H1 (cell line): ENCODE data around the gene MMP24. TPM values are rescaled to one million over a fixed set of nuclear protein-coding genes. Genes with fewer than 3 reads are reported as not detected.
"Not testable (repeated sequence)": the region's sequence is repeated elsewhere in the genome, so short reads cannot be mapped to it uniquely, and the experiment has no call there.

Source experiments
- CTCF ChIA-PET: fragments of 300-600 bp; sonication (Branson Sonifier 250); formaldehyde crosslinking; loops from one replicate; lab custom pipeline; 2021; ENCODE audit not compliant: partially characterized antibody; lab: Charles Lee
- POLR2A ChIA-PET: fragments of 300-600 bp; sonication (Branson Sonifier 250); formaldehyde crosslinking; loops from one replicate; lab custom pipeline; 2021; ENCODE audit warnings: inconsistent platforms; ENCODE audit not compliant: partially characterized antibody; lab: Charles Lee
- DNase-seq, 2 experiments: peaks; one replicate each; pipeline versions ENCODE4 v3.0.0 to v3.0.0-alpha.2; 2010 to 2022; ENCODE audit warnings: low spot score in 2 of 2, low read depth in 1 of 2, mixed read lengths in 1 of 2
- FAIRE-seq: peaks from 2 replicates; lab custom pipeline; 2011; peaks lifted over from hg19 to GRCh38; lab: Jason Lieb, UNC
- H2AFZ ChIP-seq: 2 replicates; pipeline ENCODE4 v1.8.1; 2012; ENCODE audit warnings: low read length, inconsistent platforms
- H2AK5ac ChIP-seq: 2 replicates; pipeline ENCODE4 v1.6.1; 2013; ENCODE audit warnings: low read depth, low read length
- H2BK120ac ChIP-seq: replicated peaks from 2 replicates; pipeline ENCODE3; 2013; ENCODE audit warnings: low read depth, low read length, inconsistent platforms
- H2BK12ac ChIP-seq: 2 replicates; pipeline ENCODE4 v1.6.1; 2013; ENCODE audit warnings: low read depth, low read length
- H2BK15ac ChIP-seq: 2 replicates; pipeline ENCODE4 v1.6.1; 2013; ENCODE audit warnings: low read length
- H2BK20ac ChIP-seq: 2 replicates; pipeline ENCODE4 v1.6.1; 2013; ENCODE audit warnings: low read length
- H2BK5ac ChIP-seq: 2 replicates; pipeline ENCODE4 v1.6.1; 2013; ENCODE audit warnings: low read depth, low read length
- H3K14ac ChIP-seq: 2 replicates; pipeline ENCODE4 v1.6.1; 2013; ENCODE audit warnings: inconsistent platforms; ENCODE audit not compliant: insufficient read length
- H3K18ac ChIP-seq: 2 replicates; pipeline ENCODE4 v1.6.1; 2013; ENCODE audit warnings: low read length; ENCODE audit errors: extremely low read depth
- H3K23ac ChIP-seq: 2 replicates; pipeline ENCODE4 v1.6.1; 2013; ENCODE audit warnings: inconsistent platforms; ENCODE audit not compliant: insufficient read length
- H3K23me2 ChIP-seq: 2 replicates; pipeline ENCODE4 v1.6.1; 2013; ENCODE audit warnings: low read depth, low read length
- H3K27ac ChIP-seq: 2 replicates; pipeline ENCODE4 v1.6.1; 2011; ENCODE audit warnings: low read depth, low read length, inconsistent platforms
- H3K27me3 ChIP-seq, 4 experiments: replicated peaks in 1 of 4; 1 replicate in 1 of 4; 2 replicates in 3 of 4; pipeline versions ENCODE4 v1.6.1 to v1.8.1; 2011 to 2013; ENCODE audit warnings: low read length in 3 of 4, mild to moderate bottlenecking in 3 of 4, inconsistent platforms in 2 of 4, mixed read lengths in 2 of 4, moderate library complexity in 1 of 4; ENCODE audit not compliant: control insufficient read depth in 3 of 4, insufficient read depth in 3 of 4; ENCODE audit errors: extremely low read depth in 1 of 4
- H3K36me3 ChIP-seq, 4 experiments: 2 replicates each; pipeline versions ENCODE4 v1.6.1 to v1.8.1; 2011 to 2013; ENCODE audit warnings: mild to moderate bottlenecking in 4 of 4, low read length in 3 of 4, moderate library complexity in 2 of 4, control low read depth in 1 of 4, inconsistent platforms in 1 of 4; ENCODE audit not compliant: insufficient read depth in 4 of 4, control insufficient read depth in 2 of 4
- H3K4ac ChIP-seq: replicated peaks from 2 replicates; pipeline ENCODE3; 2013; ENCODE audit warnings: low read length, low read depth, mixed read lengths, inconsistent platforms; ENCODE audit not compliant: insufficient read length
- H3K4me1 ChIP-seq, 4 experiments: replicated peaks in 1 of 4; 1 replicate in 1 of 4; 2 replicates in 3 of 4; pipeline versions ENCODE4 v1.6.1 to v1.8.1; 2011 to 2013; ENCODE audit warnings: low read length in 3 of 4, inconsistent platforms in 2 of 4, mixed read lengths in 1 of 4; ENCODE audit not compliant: insufficient read depth in 4 of 4, control insufficient read depth in 3 of 4
- H3K4me2 ChIP-seq, 2 experiments: 2 replicates each; pipeline versions ENCODE4 v1.6.1 to v1.8.1; 2011 to 2013; ENCODE audit warnings: low read depth in 2 of 2, low read length in 2 of 2, control low read depth in 1 of 2, inconsistent platforms in 1 of 2, mild to moderate bottlenecking in 1 of 2; ENCODE audit not compliant: insufficient read depth in 1 of 2
- H3K4me3 ChIP-seq, 4 experiments: fragments of 200-600, 300-600 bp in 1 of 4; sonication (generic), shearing (Covaris generic), sonication (Bioruptor Twin) in 1 of 4; 2 replicates each; pipeline versions ENCODE4 v1.5.1 to v1.8.1; 2011 to 2016; ENCODE audit warnings: low read length in 4 of 4, low read depth in 3 of 4, control low read depth in 2 of 4, inconsistent platforms in 2 of 4, mild to moderate bottlenecking in 2 of 4, mixed read lengths in 1 of 4, moderate library complexity in 1 of 4; ENCODE audit not compliant: insufficient read depth in 2 of 4; ENCODE audit errors: extremely low read depth in 1 of 4
- H3K56ac ChIP-seq: replicated peaks from 2 replicates; pipeline ENCODE3; 2013; ENCODE audit warnings: low read depth, mild to moderate bottlenecking, mixed read lengths, low read length, inconsistent platforms; ENCODE audit not compliant: insufficient read length
- H3K79me1 ChIP-seq: 2 replicates; pipeline ENCODE4 v1.6.1; 2013; ENCODE audit warnings: low read depth, low read length, control low read depth
- H3K79me2 ChIP-seq, 2 experiments: 2 replicates each; pipeline versions ENCODE4 v1.6.1 to v1.8.1; 2012 to 2013; ENCODE audit warnings: low read length in 2 of 2, mild to moderate bottlenecking in 2 of 2, inconsistent platforms in 1 of 2; ENCODE audit not compliant: insufficient read depth in 2 of 2, control insufficient read depth in 1 of 2
- H3K9ac ChIP-seq, 4 experiments: replicated peaks in 1 of 4; 1 replicate in 1 of 4; 2 replicates in 3 of 4; pipeline versions ENCODE4 v1.6.1 to v1.8.1; 2011 to 2013; ENCODE audit warnings: low read depth in 3 of 4, low read length in 3 of 4, control low read depth in 2 of 4, mild to moderate bottlenecking in 2 of 4, moderate library complexity in 2 of 4, inconsistent platforms in 1 of 4; ENCODE audit errors: extremely low read depth in 1 of 4
- H3K9me3 ChIP-seq, 2 experiments: 2 replicates each; pipeline versions ENCODE4 v1.6.1 to v1.8.1; 2012 to 2013; ENCODE audit warnings: mild to moderate bottlenecking in 2 of 2, moderate library complexity in 2 of 2, control low read depth in 1 of 2, inconsistent platforms in 1 of 2, low read depth in 1 of 2, low read length in 1 of 2, mixed read lengths in 1 of 2; ENCODE audit not compliant: insufficient read depth in 2 of 2
- H4K20me1 ChIP-seq, 2 experiments: replicated peaks in 1 of 2; 2 replicates each; pipeline versions ENCODE3 to v1.8.1; 2011 to 2013; ENCODE audit warnings: inconsistent platforms in 2 of 2, low read length in 2 of 2, mild to moderate bottlenecking in 1 of 2; ENCODE audit not compliant: insufficient read depth in 2 of 2, control insufficient read depth in 1 of 2
- H4K5ac ChIP-seq: 2 replicates; pipeline ENCODE4 v1.6.1; 2013; ENCODE audit warnings: low read length, low read depth, mixed read lengths, inconsistent platforms; ENCODE audit not compliant: insufficient read length
- H4K8ac ChIP-seq: 2 replicates; pipeline ENCODE4 v1.8.0; 2013; ENCODE audit warnings: mild to moderate bottlenecking, moderate library complexity, low read length, inconsistent platforms; ENCODE audit not compliant: insufficient read depth; ENCODE audit errors: extremely low read depth
- H4K91ac ChIP-seq: replicated peaks from 2 replicates; pipeline ENCODE3; 2013; ENCODE audit warnings: low read length, mixed read lengths, inconsistent platforms; ENCODE audit not compliant: insufficient read length
- WGBS, 2 experiments: shearing (Covaris generic) in 1 of 2; methylation state at CpG; one replicate each; pipeline versions ENCODE4 v1.1.6 to v1.1.7; 2013 to 2015; ENCODE audit warnings: low lambda C conversion rate in 2 of 2, mixed read lengths in 2 of 2, inconsistent platforms in 1 of 2, low coverage in 1 of 2, missing lambda C conversion rate in 1 of 2; ENCODE audit not compliant: insufficient replicate concordance in 2 of 2, insufficient coverage in 1 of 2, insufficient read length in 1 of 2; ENCODE audit errors: extremely low coverage in 1 of 2, missing lambda C conversion rate in 1 of 2; 5-methylcytosine and 5-hydroxymethylcytosine counted together
- polyA plus RNA-seq, 7 experiments: library from polyadenylated mRNA; depleted of rRNA in 3 of 7; stranded (reverse) in 5 of 7; unstranded in 2 of 7; fragments of >200 nt in 5 of 7; fragments of 200-250 nt in 2 of 7; gene quantifications; 1 replicate in 5 of 7; 2 replicates in 1 of 7; 4 replicates in 1 of 7; pipeline versions ENCODE4 v1.2.1 to v1.2.3, GENCODE V29; 2011 to 2013; ENCODE audit warnings: missing spikeins in 2 of 7, mixed read lengths in 2 of 7
- total RNA-seq: library from RNA; stranded (reverse); fragmentation: NEBNext Ultra II Directional; extraction: Animal tissue kit (Norgen Biotek cat#: 25700); gene quantifications from 2 replicates; pipeline ENCODE4 v1.2.1, GENCODE V29; 2021

Gene MMP24
- total and polyA plus RNA-seq, 2 of the 8 experiments (the other 6 are each of a cell fraction or from before 2014, with no cell fraction given): 18.8 to 21.4 TPM

GRCh38 chr20:35315632-35316020 lies 89.1 kb downstream of the MMP24 start:
- H3K4me3 ChIP-seq, H4K91ac ChIP-seq, H2AFZ ChIP-seq, H3K23me2 ChIP-seq, H2AK5ac ChIP-seq, H3K9me3 ChIP-seq, FAIRE-seq, H3K4ac ChIP-seq, H3K18ac ChIP-seq, H2BK120ac ChIP-seq, H3K27ac ChIP-seq, H4K5ac ChIP-seq, H4K20me1 ChIP-seq, H3K9ac ChIP-seq, H2BK12ac ChIP-seq, H3K79me2 ChIP-seq, H2BK15ac ChIP-seq, H3K79me1 ChIP-seq, H3K56ac ChIP-seq, H2BK20ac ChIP-seq, H3K27me3 ChIP-seq, H3K4me2 ChIP-seq, DNase-seq, H4K8ac ChIP-seq, H3K14ac ChIP-seq, POLR2A ChIA-PET, H3K23ac ChIP-seq, H3K36me3 ChIP-seq: not testable (repeated sequence)
- H3K4me1 ChIP-seq: peaks cover 2 to 12% (median 7%) of the 10 kb centered on the region in 4 experiments; a peak in 6 of 7 replicates
- CTCF ChIA-PET: interaction anchor here (1.3 to 3.2 kb wide), 2 partner anchors 12 to 14 kb away, joined by 4 to 13 read pairs; no protein-coding TSS in a partner anchor
- H2BK5ac ChIP-seq: 0 out of 2 replicates have a peak overlapping the region, but pooled peaks have one; percentile 1
- WGBS, 2 experiments: 95% methylated on average over 7 of the region's 7 CpGs; no CpG with 5 or more reads in 1 of the 2 experiments
